K562 (cell line): ENCODE measurements around the gene CYP2B6. TPM values are rescaled to one million over a fixed set of nuclear protein-coding genes. Genes with fewer than 3 reads are reported as not detected.
A peak's percentile ranks its signal among the peaks of the same experiment; 100 is the strongest.
"Not testable (repeated sequence)": the region's sequence is repeated elsewhere in the genome, so short reads cannot be mapped to it uniquely, and the experiment has no call there.

Source experiments
- ATAC-seq: fragments of 200-7000 bp; cut with Tn5 transposase; 3 replicates; pipeline ENCODE4 v1.9.1; 2020; ENCODE audit warnings: moderate library complexity
- BruUV-seq: library from RNA; stranded (reverse); fragments of 400-500 nt; replicated peaks from 2 replicates; lab custom pipeline; 2021; lab: Mats Ljungman, UMichigan
- CTCF ChIA-PET: fragments of 300-600 bp; formaldehyde crosslinking; extraction: SDS; loops from one replicate; lab custom pipeline; 2021; ENCODE audit warnings: low intra/inter-chr PET ratio; lab: Yijun Ruan, JAX
- POLR2A ChIA-PET: fragments of 300-600, 350-650 bp; sonication (Branson Sonifier 250); formaldehyde crosslinking; extraction: SDS; loops from one replicate; lab custom pipeline; 2021; ENCODE audit warnings: antibody characterized with exemption, inconsistent platforms; lab: Yijun Ruan, JAX
- DNase-seq, 4 experiments: peaks; one replicate each; pipeline versions ENCODE4 v3.0.0 to v3.0.0-alpha.2; 2011 to 2018; ENCODE audit warnings: low spot score in 3 of 4, mixed read lengths in 3 of 4; ENCODE audit errors: extremely low read depth in 1 of 4
- FAIRE-seq: peaks from 2 replicates; lab custom pipeline; 2011; peaks lifted over from hg19 to GRCh38; lab: Jason Lieb, UNC
- H2AFZ ChIP-seq: 2 replicates; pipeline ENCODE4 v1.6.0; 2011; ENCODE audit warnings: low read depth, low read length, control low read depth, inconsistent platforms
- H3K27ac ChIP-seq: fragments of 200-600 bp; 3 replicates; pipeline ENCODE4 v1.8.0; 2011; ENCODE audit warnings: low read depth, mild to moderate bottlenecking, control low read depth, inconsistent platforms, low read length, moderate library complexity, mixed read lengths; ENCODE audit errors: extremely low read depth
- H3K27me3 ChIP-seq, 2 experiments: fragments of 300-600 bp in 1 of 2; 2 replicates in 1 of 2; 3 replicates in 1 of 2; pipeline versions ENCODE4 v1.6.0 to v1.8.0; 2011; ENCODE audit warnings: inconsistent platforms in 2 of 2, low read length in 2 of 2, mild to moderate bottlenecking in 1 of 2, mixed read lengths in 1 of 2, moderate library complexity in 1 of 2; ENCODE audit not compliant: control insufficient read depth in 2 of 2, insufficient read depth in 2 of 2
- H3K36me3 ChIP-seq: fragments of 300-600 bp; 3 replicates; pipeline ENCODE4 v1.8.0; 2011; ENCODE audit warnings: mild to moderate bottlenecking, low read length, inconsistent platforms; ENCODE audit not compliant: control insufficient read depth, insufficient read depth
- H3K4me1 ChIP-seq, 2 experiments: fragments of 200-600 bp in 1 of 2; replicated peaks in 1 of 2; 2 replicates in 1 of 2; 3 replicates in 1 of 2; pipeline versions ENCODE4 v1.5.1 to v1.8.0; 2011; ENCODE audit warnings: inconsistent platforms in 2 of 2, low read length in 2 of 2, mild to moderate bottlenecking in 1 of 2, mixed read lengths in 1 of 2, moderate library complexity in 1 of 2; ENCODE audit not compliant: control insufficient read depth in 2 of 2, insufficient read depth in 2 of 2
- H3K4me2 ChIP-seq: 2 replicates; pipeline ENCODE4 v1.6.1; 2011; ENCODE audit warnings: low read length, control low read depth, inconsistent platforms, mixed read lengths; ENCODE audit not compliant: insufficient read depth
- H3K4me3 ChIP-seq: fragments of 200-600 bp; sonication (generic), shearing (Covaris generic); 2 replicates; pipeline ENCODE4 v1.5.1; 2016; ENCODE audit warnings: control low read depth, inconsistent platforms
- H3K79me2 ChIP-seq: fragments of 200-600 bp; 3 replicates; pipeline ENCODE4 v1.8.0; 2011; ENCODE audit warnings: low read length, inconsistent platforms; ENCODE audit not compliant: control insufficient read depth, insufficient read depth
- H3K9ac ChIP-seq, 2 experiments: 2 replicates each; pipeline versions ENCODE4 v1.6.0 to v1.6.1; 2011; ENCODE audit warnings: low read depth in 2 of 2, low read length in 2 of 2, control low read depth in 1 of 2, inconsistent platforms in 1 of 2, mild to moderate bottlenecking in 1 of 2, mixed read lengths in 1 of 2; ENCODE audit not compliant: insufficient read depth in 1 of 2
- H3K9me1 ChIP-seq: one replicate; pipeline ENCODE4 v1.6.0; 2011; ENCODE audit warnings: inconsistent platforms, mild to moderate bottlenecking, low read length, moderate library complexity; ENCODE audit not compliant: control insufficient read depth, insufficient read depth
- H3K9me3 ChIP-seq: replicated peaks from 2 replicates; pipeline ENCODE4 v1.5.1; 2011; ENCODE audit warnings: low read depth, low read length, inconsistent platforms; ENCODE audit not compliant: control insufficient read depth, insufficient read depth
- H4K20me1 ChIP-seq: replicated peaks from 2 replicates; pipeline ENCODE4 v1.6.1; 2011; ENCODE audit warnings: low read length, inconsistent platforms, mixed read lengths; ENCODE audit not compliant: control insufficient read depth, insufficient read depth
- ARID1B ChIP-seq: fragments of 450-650 bp; IDR thresholded peaks from 2 replicates; pipeline ENCODE4 v1.6.1; 2016; ENCODE audit warnings: antibody characterized with exemption, mild to moderate bottlenecking, inconsistent platforms
- ATF3 ChIP-seq, 2 experiments: fragments of 450-650 bp in 1 of 2; sonication (generic) in 1 of 2; formaldehyde crosslinking in 1 of 2; IDR thresholded peaks in 1 of 2; conservative IDR thresholded peaks in 1 of 2; 2 replicates each; pipeline versions ENCODE4 v1.6.1 to v1.8.1; 2016 to 2023; ENCODE audit warnings: mild to moderate bottlenecking in 2 of 2, moderate library complexity in 2 of 2, inconsistent platforms in 1 of 2, missing genetic modification reagents in 1 of 2
- ATF7 ChIP-seq: fragments of 450-650 bp; IDR thresholded peaks from 2 replicates; pipeline ENCODE4 v1.7.1; 2014; ENCODE audit warnings: mild to moderate bottlenecking, moderate library complexity
- FOSL1 ChIP-seq: fragments of 200-800 bp; sonication (Bioruptor generic); conservative IDR thresholded peaks from 2 replicates; pipeline ENCODE4 v1.6.1; 2016; ENCODE audit warnings: missing genetic modification characterization, missing compliant biosample characterization
- JUND ChIP-seq, 2 experiments: IDR thresholded peaks; 2 replicates in 1 of 2; 3 replicates in 1 of 2; pipeline ENCODE4 v1.6.1; 2011; ENCODE audit warnings: borderline replicate concordance in 2 of 2, low read depth in 2 of 2, low read length in 2 of 2, improper control_type of control experiment in 1 of 2, missing biosample characterization in 1 of 2, missing genetic modification characterization in 1 of 2, missing genetic modification reagents in 1 of 2
- MEF2A ChIP-seq: IDR thresholded peaks from 2 replicates; pipeline ENCODE4 v1.6.1; 2011; ENCODE audit warnings: low read depth, mild to moderate bottlenecking, low read length, moderate library complexity; ENCODE audit not compliant: control insufficient read depth
- MEIS2 ChIP-seq: fragments of 450-650 bp; IDR thresholded peaks from 2 replicates; pipeline ENCODE4 v1.6.1; 2014; ENCODE audit warnings: mild to moderate bottlenecking; ENCODE audit not compliant: partially characterized antibody
- ZNF263 ChIP-seq: sonication (generic); formaldehyde crosslinking; IDR thresholded peaks from 2 replicates; pipeline ENCODE4 v1.8.0; 2022; ENCODE audit warnings: mild to moderate bottlenecking, missing genetic modification reagents, borderline replicate concordance
- WGBS: fragments of 100-300 bp; shearing (Covaris generic); methylation state at CpG from one replicate; pipeline ENCODE4 v1.1.6; 2016; ENCODE audit warnings: low coverage, mixed read lengths; ENCODE audit not compliant: insufficient coverage; ENCODE audit errors: missing lambda C conversion rate; 5-methylcytosine and 5-hydroxymethylcytosine counted together
- in situ Hi-C: fragments of 300-500 bp; cut with MboI; formaldehyde crosslinking; loops from 4 replicates; pipeline ENCODE4 v1.15.0; 2018; ENCODE audit warnings: inconsistent platforms, mixed read lengths
- intact Hi-C: fragments of 100-400 bp; cut with micrococcal nuclease; formaldehyde crosslinking; loops from 2 replicates; pipeline ENCODE4 v1.14.2; 2022
- polyA plus RNA-seq, 8 experiments: library from polyadenylated mRNA; depleted of rRNA in 4 of 8; stranded (reverse) in 5 of 8; unstranded in 3 of 8; fragments of >200 nt; fragmentation: Nextera tagmentation in 2 of 8; fragmentation: Illumina TruSeq in 1 of 8; extraction: Ambion mirVana in 2 of 8; extraction: Trizol in 1 of 8; gene quantifications; 2 replicates each; pipeline versions ENCODE4 v1.2.1 to v1.2.3, GENCODE V29; 2011 to 2014; ENCODE audit warnings: inconsistent platforms in 1 of 8, missing spikeins in 1 of 8
- total RNA-seq, 7 experiments: library from RNA; depleted of rRNA in 6 of 7; stranded (reverse); fragments of >200 nt in 6 of 7; fragmentation: Illumina TruSeq in 2 of 7; extraction: Trizol in 2 of 7; gene quantifications; 2 replicates each; pipeline versions ENCODE4 v1.2.1 to v1.2.3, GENCODE V29; 2011 to 2021; ENCODE audit warnings: low replicate concordance in 1 of 7
- TF ChIP-seq, protein P1 (sequence below): fragments of 450-650 bp; IDR thresholded peaks from 2 replicates; pipeline ENCODE4 v1.6.1; 2016

The CYP2B6 gene
- total and polyA plus RNA-seq, 9 of the 15 experiments (the other 6 are each of a cell fraction or from before 2014, with no cell fraction given), result 0.04 TPM; not detected in 8

- peaks cover 0 to 26% of the 10 kb centered on the region in 2 experiments; a peak in 3 of 5 replicates for H3K27me3 ChIP-seq
- H3K36me3 ChIP-seq; H2AFZ ChIP-seq; CTCF ChIA-PET; H3K27ac ChIP-seq; H3K9me3 ChIP-seq; BruUV-seq; H3K9ac ChIP-seq; H3K9me1 ChIP-seq; intact Hi-C loops; H3K4me1 ChIP-seq; in situ Hi-C loops; H3K79me2 ChIP-seq; H3K4me3 ChIP-seq; H4K20me1 ChIP-seq; H3K4me2 ChIP-seq; TF ChIP-seq JUND (tag; IDR thresholded peaks at IDR 0.05; ENCODE audit: borderline replicate concordance, low read depth, low read length); ATF3 (CRISPR knock-in tag; conservative IDR thresholded peaks at IDR 0.05): not testable (repeated sequence)
- WGBS, result 0% methylated on average over 1 of the region's 1 CpG
- peak in 1 of 4 experiments; percentile 10 for DNase-seq
- TF ChIP-seq MEF2A, result 0 out of 2 replicates have a peak, but pooled peaks have one; percentile 46
- TF ChIP-seq, protein P1, sequence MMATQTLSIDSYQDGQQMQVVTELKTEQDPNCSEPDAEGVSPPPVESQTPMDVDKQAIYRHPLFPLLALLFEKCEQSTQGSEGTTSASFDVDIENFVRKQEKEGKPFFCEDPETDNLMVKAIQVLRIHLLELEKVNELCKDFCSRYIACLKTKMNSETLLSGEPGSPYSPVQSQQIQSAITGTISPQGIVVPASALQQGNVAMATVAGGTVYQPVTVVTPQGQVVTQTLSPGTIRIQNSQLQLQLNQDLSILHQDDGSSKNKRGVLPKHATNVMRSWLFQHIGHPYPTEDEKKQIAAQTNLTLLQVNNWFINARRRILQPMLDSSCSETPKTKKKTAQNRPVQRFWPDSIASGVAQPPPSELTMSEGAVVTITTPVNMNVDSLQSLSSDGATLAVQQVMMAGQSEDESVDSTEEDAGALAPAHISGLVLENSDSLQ, result 0 out of 2 replicates have a peak, but pooled peaks have one; percentile 10
- TF ChIP-seq ATF7, result peak; percentile 37; the same call in 1 of the 2 replicates
- TF ChIP-seq FOSL1 (tag), result peak; percentile 76
- peak; percentile 88 for TF ChIP-seq ZNF263 (CRISPR knock-in tag)
- TF ChIP-seq JUND (IDR thresholded peaks at IDR 0.05; ENCODE audit: borderline replicate concordance, low read depth, low read length), result peak; percentile 46; the same call in 1 of the 2 replicates
- TF ChIP-seq MEIS2, result peak; percentile 23
- peak; percentile 79 for TF ChIP-seq ATF3 (IDR thresholded peaks at IDR 0.05)
- TF ChIP-seq ARID1B, result peak; percentile 38; the same call in 1 of the 2 replicates
- peak; percentile 77 for FAIRE-seq
- ATAC-seq, result peak; percentile 78
- POLR2A ChIA-PET, result interaction anchor here (0.7 kb wide), 1 partner anchor 1957 kb away, joined by 7 read pairs; no protein-coding TSS in a partner anchor
Observed at GRCh38 chr19:41045095-41045494, 54.0 kb downstream of the CYP2B6 start.
